Activated CD4-positive, alpha-beta T cell treated with anti-CD3 and anti-CD28 coated beads, Interleukin-2, amount 10 ng/mL, durations not matched to agents 24 days and 14 days (primary cell): ENCODE results near the gene OTULIN. TPM values are rescaled to one million over a fixed set of nuclear protein-coding genes. Genes with fewer than 3 reads are reported as not detected.
A peak's percentile ranks its signal among the peaks of the same experiment; 100 is the strongest.

Experiments
- DNase-seq: peaks from one replicate; pipeline ENCODE4 v3.0.0; 2022
- H3K27ac Mint-ChIP-seq: one replicate; pipeline ENCODE4 v1.8.0; 2022; ENCODE audit warnings: mild to moderate bottlenecking, mixed read lengths
- H3K27me3 Mint-ChIP-seq: one replicate; pipeline ENCODE4 v1.8.0; 2022; ENCODE audit warnings: mixed read lengths
- H3K36me3 Mint-ChIP-seq: one replicate; pipeline ENCODE4 v1.8.0; 2022; ENCODE audit warnings: low read depth, mild to moderate bottlenecking, mixed read lengths
- H3K4me1 Mint-ChIP-seq: one replicate; pipeline ENCODE4 v1.8.0; 2021; ENCODE audit warnings: mixed read lengths
- H3K4me3 Mint-ChIP-seq: one replicate; pipeline ENCODE4 v1.8.0; 2022; ENCODE audit warnings: mild to moderate bottlenecking, moderate library complexity, mixed read lengths
- H3K9me3 Mint-ChIP-seq: one replicate; pipeline ENCODE4 v1.8.0; 2021; ENCODE audit warnings: mixed read lengths
- intact Hi-C: fragments of 100-400 bp; cut with micrococcal nuclease; formaldehyde crosslinking; loops from one replicate; pipeline ENCODE4 v1.15.1; 2023
- total RNA-seq: library from RNA; stranded (reverse); gene quantifications from 2 replicates; pipeline ENCODE4 v1.2.3, GENCODE V29; 2022

OTULIN gene
- total RNA-seq, 1 donor from 2014 or later: 52.5 TPM

DNA sequence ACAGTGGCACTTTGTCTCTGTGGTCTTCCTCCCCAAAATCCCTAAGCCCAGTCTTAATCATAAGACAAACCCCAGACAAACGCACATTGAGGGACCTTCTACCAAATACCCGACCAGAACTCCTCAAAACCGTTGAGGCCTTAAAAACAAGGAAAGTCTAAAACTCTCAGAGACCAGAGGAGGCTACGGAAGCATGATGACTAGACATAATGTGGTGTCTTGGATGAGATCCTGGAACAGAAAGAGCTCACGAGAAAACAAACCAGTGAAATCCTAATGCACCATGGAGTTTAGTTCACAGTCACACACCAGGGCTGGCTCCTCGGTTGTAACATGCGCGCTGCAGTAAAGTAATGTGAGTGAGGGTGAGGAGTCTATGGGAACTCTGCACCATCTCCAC is 58.4 kb downstream of the OTULIN start:
- Mint-ChIP-seq H3K4me3 (no peak overlapping the region), H3K9me3 (no peaks in the 10 kb centered on the region), H3K27ac (no peak overlapping the region), H3K4me1 (peaks cover 10% of the 10 kb centered on the region), H3K36me3 (peaks cover 16% of the 10 kb centered on the region), H3K27me3 (no peaks in the 10 kb centered on the region)
- DNase-seq: no peak
- intact Hi-C loops: loop anchor here (1.0 kb wide), 1 partner anchor 37 kb away; no protein-coding TSS in a partner anchor

DNA sequence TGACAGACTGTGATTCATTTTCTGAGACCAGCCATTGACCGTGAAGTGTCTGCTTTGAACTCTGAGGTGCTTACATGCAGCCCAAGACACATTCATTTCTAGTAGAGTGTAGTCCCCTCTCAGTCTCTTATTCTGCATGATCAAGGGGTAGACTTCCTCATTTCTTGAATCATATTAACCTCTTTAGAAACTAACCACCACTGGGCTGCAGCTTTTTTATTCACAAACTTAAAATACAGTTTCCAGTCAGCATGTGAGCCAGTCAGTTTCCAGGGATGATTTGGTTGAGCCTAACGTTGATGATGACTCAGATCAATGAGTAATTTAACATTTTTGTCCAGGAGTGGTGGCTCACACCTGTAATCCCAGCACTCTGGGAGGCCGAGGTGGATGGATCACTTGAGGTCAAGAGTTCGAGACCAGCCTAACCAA is 59.2 kb downstream of the OTULIN start:
- peaks cover 13% of the 10 kb centered on the region for H3K36me3 Mint-ChIP-seq
- intact Hi-C loops: loop anchor here (1.0 kb wide), 1 partner anchor 37 kb away; no protein-coding TSS in a partner anchor
- no peak for DNase-seq
- no peak overlapping the region for H3K27ac Mint-ChIP-seq
- no peak overlapping the region for H3K4me3 Mint-ChIP-seq
- peaks cover 9% of the 10 kb centered on the region for H3K4me1 Mint-ChIP-seq
- no peaks in the 10 kb centered on the region for H3K27me3 Mint-ChIP-seq
- no peaks in the 10 kb centered on the region for H3K9me3 Mint-ChIP-seq

DNA sequence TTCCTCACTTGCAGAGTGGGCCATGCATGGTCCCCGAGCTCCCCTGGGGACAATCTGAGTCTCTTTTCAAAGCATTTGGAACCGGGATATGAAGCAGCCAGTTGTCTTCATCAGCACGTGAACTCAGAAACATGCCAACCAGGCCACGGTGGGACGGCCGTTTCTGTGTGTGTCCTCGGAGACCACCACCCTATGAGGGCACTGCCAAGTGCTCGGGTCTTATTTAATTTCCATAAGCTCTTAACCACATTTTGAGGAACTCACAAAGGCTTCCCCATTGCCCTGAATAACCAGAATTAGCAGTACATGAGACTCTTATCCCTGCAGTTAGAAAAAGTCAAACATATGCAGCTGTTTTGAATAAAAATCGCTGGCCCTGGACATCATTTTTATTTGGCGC is 60.1 kb downstream of the OTULIN start:
- H3K9me3 Mint-ChIP-seq: no peaks in the 10 kb centered on the region
- DNase-seq: no peak
- no peak overlapping the region for H3K4me3 Mint-ChIP-seq
- no peak overlapping the region for H3K27ac Mint-ChIP-seq
- intact Hi-C loops: loop anchor here (5.0 kb wide), 1 partner anchor 88 kb away; no protein-coding TSS in a partner anchor
- peaks cover 13% of the 10 kb centered on the region for H3K36me3 Mint-ChIP-seq
- H3K27me3 Mint-ChIP-seq: no peaks in the 10 kb centered on the region
- H3K4me1 Mint-ChIP-seq: peaks cover 8% of the 10 kb centered on the region

DNA sequence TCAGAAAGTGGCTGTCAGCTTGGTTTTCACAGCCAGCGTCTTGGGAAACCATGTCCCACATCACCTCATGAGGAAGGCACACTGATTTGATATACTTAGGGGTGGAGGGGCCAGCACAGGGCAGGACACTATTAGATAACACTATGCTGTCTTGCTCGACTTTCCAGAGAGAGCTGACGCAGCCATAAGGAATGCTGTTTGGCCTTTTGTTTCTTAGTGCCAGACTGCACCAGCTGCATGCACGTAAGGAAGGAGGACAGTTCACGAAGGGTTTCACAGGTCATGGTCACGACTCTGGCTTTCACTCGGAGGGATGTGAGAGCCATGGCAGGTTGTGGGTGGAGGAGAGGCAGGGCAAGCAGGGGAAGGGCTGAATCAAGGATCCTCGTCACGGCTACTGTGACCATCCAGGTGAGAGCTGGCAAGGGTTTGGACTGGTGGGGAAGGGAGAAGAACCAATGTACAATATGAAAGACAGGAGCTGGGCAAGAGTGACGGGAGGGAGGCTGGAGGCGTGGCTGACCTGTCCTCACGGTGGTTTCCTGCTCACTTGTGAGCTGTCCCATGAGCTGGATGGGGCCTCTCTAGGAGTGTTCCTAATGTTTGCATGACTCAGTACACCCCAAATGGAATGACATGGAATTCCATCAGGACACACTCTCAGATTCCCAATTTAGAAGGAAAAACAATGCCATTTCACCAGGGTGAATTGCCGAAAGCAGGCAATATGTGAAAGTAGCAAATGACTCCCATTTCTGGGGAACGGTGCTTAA is 61.7 kb downstream of the OTULIN start:
- Mint-ChIP-seq H3K4me1 (peaks cover 4% of the 10 kb centered on the region), H3K27ac (no peak overlapping the region), H3K27me3 (no peaks in the 10 kb centered on the region), H3K36me3 (peaks cover 9% of the 10 kb centered on the region), H3K9me3 (no peaks in the 10 kb centered on the region), H3K4me3 (no peak overlapping the region)
- no peak for DNase-seq
- intact Hi-C loops: loop anchor here (2.0 to 5.0 kb wide), 2 partner anchors 19 to 86 kb away; no protein-coding TSS in a partner anchor

DNA sequence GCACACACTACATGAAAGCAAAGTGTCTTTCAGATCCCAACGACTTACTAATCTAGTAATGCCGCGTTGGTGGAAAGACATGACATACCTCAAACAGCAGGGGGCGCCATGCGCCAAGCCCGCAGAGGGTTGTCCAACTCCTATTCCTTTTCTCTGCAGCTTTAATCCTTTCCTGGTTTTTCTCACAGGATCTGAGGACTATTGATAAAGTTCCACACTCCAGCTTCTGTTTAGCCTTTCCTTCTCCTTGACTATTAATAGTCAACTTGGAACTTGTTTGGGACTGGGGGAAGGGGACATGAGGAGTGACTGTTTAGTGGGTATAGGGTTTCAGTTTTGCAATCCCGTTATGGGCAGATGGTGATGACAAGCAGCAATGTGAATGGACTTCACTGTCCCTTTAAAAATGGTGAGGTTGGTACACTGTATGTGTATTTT is 62.9 kb downstream of the OTULIN start:
- Mint-ChIP-seq H3K4me3 (no peak overlapping the region), H3K9me3 (no peaks in the 10 kb centered on the region), H3K27me3 (no peaks in the 10 kb centered on the region), H3K27ac (no peak overlapping the region), H3K36me3 (peaks cover 10% of the 10 kb centered on the region), H3K4me1 (peaks cover 4% of the 10 kb centered on the region)
- peak; percentile 92 for DNase-seq
- intact Hi-C loops: loop anchor here (1.0 to 5.0 kb wide), 6 partner anchors 21 to 287 kb away; no protein-coding TSS in a partner anchor

DNA sequence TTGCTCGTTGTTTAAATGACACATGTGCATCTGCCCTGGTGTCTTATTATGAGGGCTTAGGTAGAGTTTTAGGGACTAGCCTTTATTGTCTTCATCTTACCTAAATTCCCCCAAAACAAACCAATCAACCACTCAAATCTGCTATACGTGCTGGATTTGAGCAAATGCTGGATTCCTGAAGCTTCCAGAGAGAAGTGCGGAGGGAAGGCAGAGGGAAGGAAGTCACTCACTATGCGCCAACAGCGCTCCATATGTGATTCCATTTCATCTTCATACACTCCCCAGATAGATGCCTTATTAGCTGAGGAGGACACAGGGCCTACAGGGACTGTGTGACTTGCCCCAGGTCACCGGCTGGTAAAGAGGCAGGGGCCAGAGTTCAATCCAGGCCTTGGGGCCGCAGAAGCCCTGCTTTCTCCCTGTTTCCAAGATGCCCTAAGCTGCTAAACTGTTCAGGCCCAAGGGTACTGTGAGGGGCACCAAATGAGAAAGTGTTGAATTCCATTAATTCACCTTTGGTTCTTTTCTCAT is 63.5 kb downstream of the OTULIN start:
- Mint-ChIP-seq H3K4me1 (peaks cover 4% of the 10 kb centered on the region), H3K9me3 (no peaks in the 10 kb centered on the region), H3K27me3 (no peaks in the 10 kb centered on the region), H3K36me3 (peaks cover 8% of the 10 kb centered on the region), H3K4me3 (no peak overlapping the region), H3K27ac (no peak overlapping the region)
- intact Hi-C loops: loop anchor here (1.0 to 5.0 kb wide), 6 partner anchors 21 to 286 kb away; no protein-coding TSS in a partner anchor
- no peak for DNase-seq

DNA sequence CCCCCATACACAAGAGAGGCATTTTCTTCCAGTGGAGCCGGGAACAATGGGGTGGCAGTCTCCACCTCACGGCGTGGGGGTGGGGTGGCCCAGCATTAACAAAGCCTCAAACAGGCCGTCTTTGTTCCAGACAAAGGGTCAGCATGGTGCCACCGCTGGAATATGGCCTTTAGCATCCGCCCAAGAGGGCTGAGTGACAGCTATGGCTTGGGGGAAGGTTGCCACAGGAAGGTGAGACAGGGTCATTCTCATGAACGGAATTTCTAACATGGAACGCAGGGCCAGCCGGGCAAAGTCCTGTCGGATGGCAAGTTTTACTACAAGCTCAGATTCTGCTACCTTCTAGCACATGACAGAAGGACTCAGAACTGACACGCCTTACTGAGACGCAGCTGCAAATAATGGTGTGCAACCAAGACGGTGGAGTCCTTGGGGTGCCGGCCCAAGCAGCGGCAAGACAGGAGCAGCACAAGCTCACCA is 64.0 kb downstream of the OTULIN start:
- Mint-ChIP-seq H3K27me3 (no peaks in the 10 kb centered on the region), H3K9me3 (no peaks in the 10 kb centered on the region), H3K4me3 (no peak overlapping the region), H3K27ac (no peak overlapping the region), H3K36me3 (peaks cover 6% of the 10 kb centered on the region), H3K4me1 (peaks cover 4% of the 10 kb centered on the region)
- DNase-seq: no peak
- intact Hi-C loops: loop anchor here (5.0 kb wide), 1 partner anchor 84 kb away; no protein-coding TSS in a partner anchor

DNA sequence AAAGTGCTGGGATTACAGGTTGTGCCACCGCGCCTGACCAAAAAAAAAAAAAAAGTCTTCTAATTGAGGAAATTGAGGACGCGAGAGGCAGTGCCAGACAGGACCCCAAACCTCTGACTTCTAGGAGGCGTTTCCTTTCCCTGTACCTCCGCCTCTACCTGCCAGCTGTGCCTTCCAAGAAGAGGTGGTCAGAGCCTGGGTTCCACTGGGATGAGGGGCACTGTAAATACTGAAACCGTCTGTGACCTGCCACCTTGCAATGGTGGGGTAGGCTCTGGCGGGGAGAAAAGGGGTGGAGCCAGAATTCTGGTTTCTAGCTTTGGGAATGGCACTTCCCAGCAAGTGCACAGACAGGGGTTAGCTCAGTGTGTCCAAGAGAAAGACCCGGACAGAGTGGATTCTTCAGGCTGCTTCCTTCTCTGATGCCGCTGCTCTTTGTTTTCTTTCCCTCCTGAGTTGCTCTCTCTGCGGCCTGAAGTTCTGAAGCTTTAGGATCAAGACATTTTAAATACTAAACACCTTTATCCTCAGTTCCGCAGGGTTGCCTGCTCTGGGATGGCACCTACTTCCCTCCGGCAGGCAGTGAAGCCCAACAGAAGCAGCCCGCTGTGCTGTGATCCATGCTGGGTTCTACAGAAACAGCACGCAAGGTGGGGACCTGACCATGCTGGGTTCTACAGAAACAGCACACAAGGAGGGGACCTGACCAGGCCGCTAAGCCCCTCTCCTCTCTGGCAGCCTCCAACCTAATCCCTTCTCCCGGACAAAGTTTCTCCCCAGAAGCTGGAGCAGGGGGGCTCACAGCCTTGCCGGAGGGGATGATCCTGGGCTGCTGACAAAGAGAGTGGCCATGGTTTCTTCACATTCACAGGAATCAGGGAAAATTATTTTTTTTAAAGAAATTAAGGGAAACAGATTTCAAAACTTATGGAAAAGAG is 65.2 kb downstream of the OTULIN start:
- peaks cover 3% of the 10 kb centered on the region for H3K36me3 Mint-ChIP-seq
- H3K4me3 Mint-ChIP-seq: no peak overlapping the region

DNA sequence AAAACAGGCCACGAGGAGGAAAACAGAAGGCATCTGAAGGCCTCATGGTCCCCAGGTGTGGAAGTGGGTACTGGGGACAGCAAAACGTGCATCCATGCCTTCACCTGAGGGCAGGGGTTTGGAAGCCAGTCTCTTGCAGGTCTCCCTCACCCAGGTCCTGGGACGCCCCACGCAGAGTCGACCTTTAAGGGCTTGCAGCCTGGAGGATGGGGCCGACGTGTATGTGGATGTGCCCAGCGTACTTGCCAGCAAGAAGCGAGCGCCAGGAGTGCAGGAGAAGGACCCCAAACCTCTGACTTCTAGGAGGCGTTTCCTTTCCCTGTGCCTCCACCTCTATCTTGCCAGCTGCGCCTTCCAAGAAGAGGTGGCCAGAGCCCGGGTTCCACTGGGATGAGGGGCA is 65.9 kb downstream of the OTULIN start:
- peaks cover 4% of the 10 kb centered on the region for H3K4me1 Mint-ChIP-seq
- intact Hi-C loops: no loop called here
- H3K36me3 Mint-ChIP-seq: peaks cover 3% of the 10 kb centered on the region
- H3K27me3 Mint-ChIP-seq: no peaks in the 10 kb centered on the region
- H3K4me3 Mint-ChIP-seq: no peak overlapping the region
- DNase-seq: no peak
- no peak overlapping the region for H3K27ac Mint-ChIP-seq
- H3K9me3 Mint-ChIP-seq: no peaks in the 10 kb centered on the region

More for the DNA sequence above, 65.2 kb downstream of the OTULIN start:
- Mint-ChIP-seq H3K27me3 (no peaks in the 10 kb centered on the region), H3K9me3 (no peaks in the 10 kb centered on the region), H3K27ac (no peak overlapping the region), H3K4me1 (peaks cover 4% of the 10 kb centered on the region)
- no peak for DNase-seq
- intact Hi-C loops: loop anchor here (5.0 kb wide), 1 partner anchor 83 kb away; no protein-coding TSS in a partner anchor

DNA sequence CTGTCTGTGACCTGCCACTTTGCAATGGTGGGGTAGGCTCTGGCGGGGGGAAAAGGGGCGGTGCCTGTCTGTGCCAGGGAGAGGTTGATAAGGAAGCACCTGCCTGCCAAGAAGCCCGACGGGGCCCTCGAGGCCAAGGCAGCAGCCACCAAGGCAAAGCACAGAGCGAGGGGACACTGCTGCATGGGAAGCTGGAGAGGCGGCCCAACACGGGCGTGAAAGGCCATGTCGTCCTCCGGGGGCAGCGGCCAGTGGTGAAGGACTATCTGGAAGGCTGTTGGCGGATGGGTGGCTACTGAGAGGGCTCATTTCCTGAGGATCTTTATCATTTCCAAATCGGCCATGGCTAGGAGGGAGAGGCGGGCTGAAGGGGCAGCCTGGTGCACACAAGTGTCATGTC is 66.4 kb downstream of the OTULIN start:
- DNase-seq: no peak
- intact Hi-C loops: no loop called here
- peaks cover 4% of the 10 kb centered on the region for H3K4me1 Mint-ChIP-seq

DNA sequence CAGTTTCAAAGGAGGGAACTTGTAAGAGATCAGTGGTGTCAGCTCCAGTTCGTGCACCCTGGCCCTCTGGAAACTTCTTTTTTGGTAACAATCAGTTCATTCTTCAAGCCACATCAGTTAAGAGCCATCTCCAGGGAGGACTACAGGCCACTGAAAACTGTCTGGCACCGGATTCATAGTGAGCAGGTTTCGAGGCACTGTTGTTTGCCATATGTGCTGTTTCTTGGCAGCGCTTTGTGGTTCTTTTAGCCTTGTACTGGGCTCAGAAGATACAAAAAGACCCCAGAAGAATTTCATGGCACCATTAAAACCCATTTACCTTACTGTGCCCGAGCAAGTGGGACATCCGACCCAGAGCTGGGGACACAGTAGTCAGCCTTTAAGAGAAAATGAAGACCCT is 68.5 kb downstream of the OTULIN start:
- Mint-ChIP-seq H3K9me3 (no peaks in the 10 kb centered on the region), H3K27ac (no peak overlapping the region)

More for the DNA sequence above, 66.4 kb downstream of the OTULIN start:
- no peak overlapping the region for H3K4me3 Mint-ChIP-seq
- peaks cover 3% of the 10 kb centered on the region for H3K36me3 Mint-ChIP-seq
- H3K27me3 Mint-ChIP-seq: no peaks in the 10 kb centered on the region
- H3K9me3 Mint-ChIP-seq: no peaks in the 10 kb centered on the region
- H3K27ac Mint-ChIP-seq: no peak overlapping the region

DNA sequence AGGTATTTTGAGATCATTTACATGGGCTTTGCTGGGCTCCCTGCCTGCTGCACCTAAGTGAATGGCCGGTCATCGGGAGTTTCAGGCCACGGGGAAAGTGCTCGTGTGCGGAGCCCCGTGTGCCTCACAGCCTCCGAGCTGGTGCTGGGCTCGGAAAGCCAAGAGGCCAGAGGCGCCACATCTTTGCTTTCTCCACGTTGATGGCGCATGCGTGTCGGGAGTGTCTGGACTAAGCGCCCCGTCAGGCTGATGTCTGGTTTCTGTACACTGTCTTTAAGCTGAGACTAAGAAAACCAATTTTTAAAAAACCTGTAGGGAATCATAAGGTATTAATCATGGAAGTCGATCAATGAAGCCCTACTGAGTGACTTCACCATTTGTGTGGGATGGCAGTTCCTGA is 69.1 kb downstream of the OTULIN start:
- intact Hi-C loops: no loop called here
- H3K27me3 Mint-ChIP-seq: no peaks in the 10 kb centered on the region
- no peak overlapping the region for H3K27ac Mint-ChIP-seq
- H3K9me3 Mint-ChIP-seq: no peaks in the 10 kb centered on the region
- no peak for DNase-seq
- H3K36me3 Mint-ChIP-seq: peaks cover 3% of the 10 kb centered on the region
- H3K4me3 Mint-ChIP-seq: no peak overlapping the region
- H3K4me1 Mint-ChIP-seq: no peaks in the 10 kb centered on the region

More for the DNA sequence above, 68.5 kb downstream of the OTULIN start:
- Mint-ChIP-seq H3K36me3 (peaks cover 3% of the 10 kb centered on the region), H3K27me3 (no peaks in the 10 kb centered on the region), H3K4me1 (no peaks in the 10 kb centered on the region), H3K4me3 (no peak overlapping the region)
- no peak for DNase-seq
- intact Hi-C loops: no loop called here

DNA sequence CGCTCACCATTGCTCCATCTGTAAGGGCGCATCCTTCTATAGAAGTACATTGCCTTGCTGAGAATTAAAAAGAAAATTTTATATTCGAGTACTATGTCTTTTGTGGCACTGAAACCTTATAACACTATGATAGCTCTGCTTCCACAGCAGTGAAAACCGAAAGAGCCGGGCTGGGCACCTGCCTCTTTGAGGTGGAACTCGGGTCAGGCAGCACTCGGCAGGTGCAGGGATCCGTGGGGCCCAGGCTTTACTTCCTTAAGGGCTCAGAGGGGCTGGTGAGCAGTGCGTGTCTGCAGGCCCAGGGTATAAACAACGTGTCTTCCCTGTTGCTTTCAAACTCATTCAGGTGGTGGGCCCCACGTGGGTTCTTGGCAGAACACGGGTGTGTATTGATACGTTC is 69.9 kb downstream of the OTULIN start:
- Mint-ChIP-seq H3K9me3 (no peaks in the 10 kb centered on the region), H3K27ac (no peak overlapping the region), H3K27me3 (no peaks in the 10 kb centered on the region), H3K4me3 (no peak overlapping the region), H3K4me1 (no peaks in the 10 kb centered on the region), H3K36me3 (peaks cover 3% of the 10 kb centered on the region)
- no peak for DNase-seq
- intact Hi-C loops: no loop called here
